SU-DHL-6 (cell line): ENCODE measurements around the gene KCNG4.

Source experiments
- H2AFZ ChIP-seq: fragments of 200-600 bp; sonication (generic); 2 replicates; pipeline ENCODE4 v1.6.1; 2014; ENCODE audit warnings: low read depth, mild to moderate bottlenecking, moderate library complexity, mixed read lengths, antibody characterized with exemption, low read length; ENCODE audit not compliant: severe bottlenecking
- H3F3A ChIP-seq: fragments of 200-600 bp; shearing (Covaris generic); 2 replicates; pipeline ENCODE4 v1.6.0; 2016; ENCODE audit warnings: antibody characterized with exemption, mild to moderate bottlenecking; ENCODE audit not compliant: insufficient read depth
- H3K27ac ChIP-seq: fragments of 200-600 bp; sonication (generic); 2 replicates; pipeline ENCODE4 v1.5.1; 2016; ENCODE audit warnings: low read depth, mild to moderate bottlenecking, low read length, moderate library complexity, mixed read lengths
- H3K27me3 ChIP-seq: fragments of 200-600 bp; sonication (generic), shearing (Covaris generic); 2 replicates; pipeline ENCODE4 v1.6.0; 2014; ENCODE audit warnings: mild to moderate bottlenecking, low read length
- H3K36me3 ChIP-seq: fragments of 200-600 bp; sonication (generic); 2 replicates; pipeline ENCODE4 v1.6.1; 2014; ENCODE audit warnings: mild to moderate bottlenecking, low read length, mixed read lengths
- H3K4me2 ChIP-seq: fragments of 300-600, 200-600 bp; shearing (Covaris generic), sonication (generic); 2 replicates; pipeline ENCODE4 v1.6.0; 2014; ENCODE audit warnings: low read length, low read depth, mild to moderate bottlenecking; ENCODE audit not compliant: poor library complexity, severe bottlenecking
- H3K4me3 ChIP-seq: fragments of 200-600 bp; sonication (generic); 2 replicates; pipeline ENCODE4 v1.5.1; 2014; ENCODE audit warnings: antibody characterized with exemption, low read length, mild to moderate bottlenecking, mixed read lengths; ENCODE audit not compliant: insufficient read depth, poor library complexity, severe bottlenecking
- H3K79me2 ChIP-seq: fragments of 200-600 bp; sonication (generic); 2 replicates; pipeline ENCODE4 v1.6.1; 2014; ENCODE audit warnings: mild to moderate bottlenecking, low read length, moderate library complexity; ENCODE audit not compliant: insufficient read depth
- H3K9ac ChIP-seq: fragments of 200-600 bp; sonication (generic); 2 replicates; pipeline ENCODE4 v1.7.0; 2014; ENCODE audit warnings: mild to moderate bottlenecking, low read length
- H3K9me2 ChIP-seq: fragments of 200-600 bp; sonication (generic); replicated peaks from 2 replicates; pipeline ENCODE4 v1.6.1; 2014; ENCODE audit warnings: low read length; ENCODE audit not compliant: insufficient read depth
- H3K9me3 ChIP-seq: fragments of 200-600 bp; sonication (generic); 2 replicates; pipeline ENCODE4 v1.6.1; 2014; ENCODE audit warnings: low read length, mixed read lengths; ENCODE audit not compliant: insufficient read depth
- H4K20me1 ChIP-seq: fragments of 200-600 bp; sonication (generic); 2 replicates; pipeline ENCODE4 v1.6.1; 2014; ENCODE audit warnings: low read depth, mild to moderate bottlenecking, antibody characterized with exemption, low read length, moderate library complexity, mixed read lengths
- CTCF ChIP-seq: fragments of 200-600 bp; sonication (generic); IDR thresholded peaks from one replicate; pipeline ENCODE4 v1.5.1; 2017; ENCODE audit warnings: antibody characterized with exemption, mild to moderate bottlenecking, low read length, moderate library complexity; ENCODE audit not compliant: insufficient read depth, poor library complexity, severe bottlenecking
- EZH2phosphoT487 ChIP-seq: fragments of 200-600 bp; sonication (generic), shearing (Covaris generic); conservative IDR thresholded peaks from 2 replicates; pipeline ENCODE4 v1.6.1; 2018; ENCODE audit warnings: mild to moderate bottlenecking, antibody characterized with exemption, low read length, moderate library complexity, mixed read lengths

Gene KCNG4

GRCh38 chr16:84284154-84284722, 44.4 kb upstream of the KCNG4 start:
- Histone ChIP-seq H2AFZ (no peak overlapping the region), H3K9ac (no peak overlapping the region), H3K4me2 (no peak overlapping the region), H3K4me3 (no peak overlapping the region), H3K79me2 (no peaks in the 10 kb centered on the region), H3K9me2 (no peaks in the 10 kb centered on the region), H3K27me3 (no peaks in the 10 kb centered on the region), H3K9me3 (no peaks in the 10 kb centered on the region), H3F3A (no peaks in the 10 kb centered on the region), H3K36me3 (no peaks in the 10 kb centered on the region), H4K20me1 (no peaks in the 10 kb centered on the region), H3K27ac (no peak overlapping the region)
- TF ChIP-seq EZH2phosphoT487 (no peak), CTCF (no peak)

GRCh38 chr16:84283314-84284153, 43.7 kb upstream of the KCNG4 start:
- no peaks in the 10 kb centered on the region for H3K9me2 ChIP-seq
- no peaks in the 10 kb centered on the region for H4K20me1 ChIP-seq
- no peaks in the 10 kb centered on the region for H3K79me2 ChIP-seq
- no peak overlapping the region for H2AFZ ChIP-seq
- H3K4me3 ChIP-seq: no peak overlapping the region
- no peaks in the 10 kb centered on the region for H3K27me3 ChIP-seq
- H3F3A ChIP-seq: no peaks in the 10 kb centered on the region
- no peak overlapping the region for H3K4me2 ChIP-seq
- no peak for TF ChIP-seq CTCF
- TF ChIP-seq EZH2phosphoT487: no peak
- no peaks in the 10 kb centered on the region for H3K36me3 ChIP-seq
- no peaks in the 10 kb centered on the region for H3K9me3 ChIP-seq
- no peak overlapping the region for H3K27ac ChIP-seq
- H3K9ac ChIP-seq: no peak overlapping the region

- H2AFZ ChIP-seq: no peak overlapping the region
- TF ChIP-seq CTCF (no peak), EZH2phosphoT487 (no peak)
- no peaks in the 10 kb centered on the region for H4K20me1 ChIP-seq
- H3K27me3 ChIP-seq: no peaks in the 10 kb centered on the region
- no peak overlapping the region for H3K27ac ChIP-seq
- H3K4me3 ChIP-seq: no peak overlapping the region
- no peaks in the 10 kb centered on the region for H3K9me2 ChIP-seq
- H3K79me2 ChIP-seq: no peaks in the 10 kb centered on the region
- H3K36me3 ChIP-seq: no peaks in the 10 kb centered on the region
- no peak overlapping the region for H3K4me2 ChIP-seq
- no peak overlapping the region for H3K9ac ChIP-seq
- no peaks in the 10 kb centered on the region for H3K9me3 ChIP-seq
- H3F3A ChIP-seq: no peaks in the 10 kb centered on the region
Observed at GRCh38 chr16:84282533-84282932, 42.7 kb upstream of the KCNG4 start.
